ENCODE data around the gene GAS7.

The GAS7 gene

DNA sequence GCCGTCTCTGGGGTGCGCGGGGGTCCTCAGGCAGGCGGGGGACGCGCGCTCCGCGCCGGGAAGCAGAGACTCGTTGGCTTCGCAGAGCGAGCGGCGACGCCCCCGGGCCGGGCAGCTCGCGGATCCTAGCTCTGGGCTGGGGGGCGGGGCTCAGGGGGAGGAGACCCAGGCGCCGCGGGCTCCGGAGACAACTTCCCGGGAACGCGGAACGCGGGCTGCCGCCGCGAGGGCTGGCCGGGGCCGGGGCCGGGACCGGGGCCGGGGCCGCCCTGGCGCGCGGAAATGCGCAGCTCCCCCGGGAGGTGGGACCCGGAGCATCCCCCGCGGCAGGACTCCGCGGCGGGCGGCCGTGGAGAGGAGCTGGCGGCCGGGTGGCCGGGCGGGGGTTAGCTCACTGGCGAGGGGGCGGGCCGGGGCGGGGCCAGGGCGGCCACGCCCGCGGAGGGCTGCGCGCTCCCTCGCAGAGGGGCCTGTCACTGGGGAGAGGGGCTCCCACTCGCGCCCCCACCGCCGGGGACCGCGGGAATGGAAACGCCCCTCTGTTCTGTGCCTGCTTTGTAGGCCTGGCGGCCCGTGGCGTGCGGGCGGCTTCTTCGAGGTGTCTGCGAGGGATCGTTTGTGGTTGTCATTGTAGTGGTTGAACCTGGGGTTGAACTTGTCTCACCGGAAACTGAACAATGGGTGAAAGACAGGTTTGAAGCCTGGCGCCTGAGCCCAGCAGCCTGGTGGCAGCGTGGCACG is at the start of gene GAS7:
GAS7 (minus strand) TSS at position 98 of the 741 bp plus-strand sequence.
- peak; percentile 45 for DNase-seq (ENCODE audit: low read depth)

DNA sequence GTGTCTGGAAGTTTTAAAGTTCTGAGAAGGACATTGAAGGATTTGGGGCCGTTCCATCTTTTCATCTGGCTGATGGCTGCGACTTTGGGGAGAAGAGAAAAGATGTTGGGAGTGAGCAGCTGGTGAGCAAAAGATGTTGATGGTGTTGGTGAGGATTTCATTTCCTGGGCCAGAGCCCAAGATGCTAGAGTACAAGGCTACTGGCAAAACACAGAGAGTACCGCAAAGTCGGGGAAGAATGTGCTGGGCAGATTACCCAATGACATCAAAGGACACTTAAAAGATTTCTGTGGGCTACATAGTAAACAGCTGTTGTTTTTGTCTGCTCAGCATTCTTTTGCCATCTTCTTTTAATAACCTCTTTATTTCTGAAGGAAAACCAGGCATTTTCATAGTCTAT is 49.4 kb upstream of the GAS7 start:
- no peak for DNase-seq (ENCODE audit: low read depth)

DNA sequence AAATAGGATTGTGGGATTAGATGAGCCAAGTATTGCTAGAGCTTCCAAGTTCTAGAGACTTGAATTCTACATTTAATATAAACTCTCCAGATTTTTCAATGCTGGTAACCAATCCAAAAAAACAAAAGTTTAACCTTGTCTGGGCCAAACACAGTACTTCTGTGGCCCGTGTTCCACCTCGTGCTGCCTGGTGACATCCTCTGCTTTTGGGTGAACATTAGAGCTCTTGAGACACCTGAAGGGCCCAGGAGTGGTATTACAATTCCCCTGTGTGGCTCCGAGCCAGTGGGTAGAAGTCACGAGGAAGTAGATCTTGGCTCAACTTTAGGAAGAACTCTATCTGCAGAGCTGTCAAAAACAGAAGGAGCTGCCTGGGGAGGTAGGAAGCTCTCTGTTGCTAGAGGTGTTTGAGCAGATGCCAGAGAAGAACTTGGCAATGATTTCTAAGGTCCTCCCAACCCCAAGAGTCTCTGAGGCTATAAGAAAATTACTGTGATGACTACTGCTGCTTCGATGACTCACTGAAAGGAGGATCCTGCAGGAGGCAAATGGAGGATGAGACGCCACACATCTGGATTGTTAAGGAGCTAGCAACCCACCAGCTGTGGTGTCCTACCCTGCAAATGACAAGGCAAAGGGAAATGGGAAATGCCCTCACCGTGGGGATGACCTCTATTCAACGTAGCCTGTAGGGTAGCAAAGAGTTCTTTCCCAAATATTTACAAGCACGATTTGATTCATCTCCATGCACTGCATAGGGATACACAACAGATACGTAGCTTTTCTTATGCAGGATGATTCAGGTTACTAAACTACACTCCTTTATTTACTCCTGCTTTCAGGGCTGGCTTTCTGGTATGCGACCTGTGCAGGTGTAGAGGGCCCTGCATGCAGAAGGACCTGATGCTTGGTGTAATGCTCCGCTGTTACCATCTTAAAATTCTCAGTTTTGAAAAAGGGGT is 45.8 kb upstream of the GAS7 start:
- no peak for DNase-seq (ENCODE audit: low read depth)

DNA sequence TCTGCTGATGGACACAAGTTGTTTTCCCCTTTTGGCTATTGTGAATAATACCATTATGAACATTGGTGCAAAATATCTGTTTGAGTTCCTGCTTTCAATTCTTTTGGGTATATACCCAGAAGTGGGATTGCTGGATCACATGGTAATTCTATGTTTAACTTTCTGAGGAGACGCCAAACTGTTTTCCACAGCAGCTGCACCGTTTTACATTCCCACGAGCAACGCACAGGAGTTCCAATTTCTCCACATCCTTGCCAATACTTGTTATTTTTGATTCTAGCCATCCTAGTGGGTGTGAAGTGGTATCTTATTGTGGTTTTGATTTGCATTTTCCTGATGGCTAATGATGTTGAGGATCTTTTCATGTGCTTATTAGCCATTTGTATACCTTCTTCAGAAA is 43.4 kb upstream of the GAS7 start:
- no peak for DNase-seq (ENCODE audit: low read depth)

DNA sequence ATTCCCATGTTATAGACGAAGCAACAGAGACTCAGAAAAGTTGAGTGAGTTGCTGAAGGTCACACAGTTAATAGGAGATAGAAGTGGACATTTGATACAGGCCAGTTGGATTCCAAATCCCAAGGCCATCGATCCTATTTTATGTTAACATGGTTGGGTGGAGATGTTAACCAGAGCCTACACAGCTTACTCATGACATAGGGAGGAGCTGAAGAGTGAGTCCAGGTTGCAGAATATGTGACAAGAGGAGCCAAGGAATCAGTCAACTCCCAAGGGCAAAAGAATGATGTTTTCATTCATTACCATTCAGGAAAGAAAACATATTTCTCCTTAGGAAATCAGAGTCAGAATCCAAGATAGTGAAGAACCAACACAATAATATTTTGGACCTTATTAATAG is 40.3 kb upstream of the GAS7 start:
- no peak for DNase-seq (ENCODE audit: low read depth)

DNA sequence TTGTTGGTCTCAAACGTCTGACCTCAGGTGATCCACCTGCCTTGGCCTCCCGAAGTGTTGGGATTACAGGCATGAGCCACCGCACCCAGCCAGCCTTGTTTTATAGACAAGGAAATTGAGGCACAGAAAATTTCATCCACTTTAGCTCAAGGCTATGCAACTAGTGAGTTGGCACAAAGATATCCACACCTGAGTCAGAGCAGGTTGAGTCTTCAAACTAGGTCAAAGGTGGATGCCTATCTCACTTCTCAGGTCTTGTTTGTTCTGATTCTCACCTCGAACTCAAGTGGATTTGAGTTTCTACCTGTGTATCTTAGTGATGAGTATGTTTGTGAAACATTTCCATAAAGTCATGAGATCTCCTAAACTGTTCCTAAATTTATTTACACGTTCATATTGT is 35.6 kb upstream of the GAS7 start:
- no peak for DNase-seq (ENCODE audit: low read depth)

DNA sequence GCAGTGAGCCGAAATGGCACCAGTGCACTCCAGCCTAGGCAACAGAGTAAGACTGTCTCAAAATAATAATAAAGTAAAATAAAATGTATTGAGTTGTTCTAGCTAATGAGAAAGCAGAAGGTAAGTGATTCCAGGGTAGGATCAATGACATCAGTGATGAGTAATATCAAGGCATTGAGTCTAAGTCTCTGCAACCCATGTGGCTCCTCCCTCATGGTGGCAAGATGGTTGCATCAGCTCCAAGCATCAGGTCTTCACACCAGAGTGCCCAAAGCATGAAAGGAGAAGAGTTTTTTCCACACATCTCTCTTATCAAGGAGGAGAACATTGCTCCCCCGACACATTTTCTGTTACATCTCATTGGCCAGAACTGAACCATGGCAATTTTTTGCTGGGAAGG is 34.8 kb upstream of the GAS7 start:
- DNase-seq (ENCODE audit: low read depth) = no peak

DNA sequence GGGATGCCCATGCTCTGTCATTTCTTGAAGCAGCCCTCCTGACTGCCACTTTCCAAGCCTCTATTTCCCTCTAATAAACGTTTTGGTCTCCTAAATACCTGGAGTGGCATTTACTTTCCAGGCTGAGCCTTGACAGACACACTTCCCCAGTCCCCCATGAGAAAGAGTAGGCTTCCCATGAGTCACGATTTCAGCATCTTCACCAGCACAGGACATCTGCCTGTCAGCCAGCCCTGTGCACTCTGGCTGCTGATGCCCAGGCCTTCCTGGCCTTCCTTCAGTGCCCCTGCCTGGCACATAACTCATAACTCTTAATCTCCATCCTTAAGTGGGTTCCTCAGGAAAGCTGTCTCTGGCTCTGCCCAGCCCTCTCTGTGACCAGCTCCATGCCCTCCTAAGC is 30.8 kb upstream of the GAS7 start:
- no peak for DNase-seq (ENCODE audit: low read depth)

DNA sequence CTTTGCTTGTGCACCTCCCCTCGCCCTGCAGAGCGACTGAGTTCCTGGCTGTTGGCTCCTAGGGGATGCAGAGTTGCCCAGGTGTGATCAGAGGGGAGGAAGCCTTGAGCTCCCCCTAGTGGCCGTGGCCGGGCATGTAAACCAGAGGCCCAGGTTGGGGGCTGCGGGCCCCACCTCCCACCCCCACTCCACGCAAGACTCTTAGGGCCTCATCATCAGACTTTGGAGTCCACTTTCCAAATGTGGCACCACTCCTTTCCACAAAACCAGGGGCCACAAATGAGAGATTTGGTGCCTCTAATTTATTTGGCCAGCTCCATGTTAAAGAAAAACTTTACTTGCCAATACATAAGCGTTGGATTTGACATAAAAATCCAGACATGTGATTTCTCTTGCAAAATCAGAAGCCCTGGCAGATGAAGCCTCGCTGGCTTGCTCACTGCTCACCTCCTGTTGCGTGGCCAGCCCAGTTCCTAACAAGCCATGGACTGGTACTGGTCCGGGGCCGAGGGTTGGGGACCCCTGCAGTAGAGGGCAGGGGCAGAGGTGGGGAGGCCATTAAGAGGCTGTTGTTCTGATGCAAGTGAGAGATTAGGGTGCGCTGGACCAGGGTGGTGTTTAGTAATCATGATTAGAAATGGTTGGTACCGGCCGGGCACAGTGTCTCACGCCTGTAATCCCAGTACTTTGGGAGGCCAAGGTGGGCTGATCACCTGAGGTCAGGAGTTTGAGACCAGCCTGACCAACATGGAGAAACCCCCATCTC is 28.7 kb upstream of the GAS7 start:
- DNase-seq (ENCODE audit: low read depth) = peak; percentile 29

DNA sequence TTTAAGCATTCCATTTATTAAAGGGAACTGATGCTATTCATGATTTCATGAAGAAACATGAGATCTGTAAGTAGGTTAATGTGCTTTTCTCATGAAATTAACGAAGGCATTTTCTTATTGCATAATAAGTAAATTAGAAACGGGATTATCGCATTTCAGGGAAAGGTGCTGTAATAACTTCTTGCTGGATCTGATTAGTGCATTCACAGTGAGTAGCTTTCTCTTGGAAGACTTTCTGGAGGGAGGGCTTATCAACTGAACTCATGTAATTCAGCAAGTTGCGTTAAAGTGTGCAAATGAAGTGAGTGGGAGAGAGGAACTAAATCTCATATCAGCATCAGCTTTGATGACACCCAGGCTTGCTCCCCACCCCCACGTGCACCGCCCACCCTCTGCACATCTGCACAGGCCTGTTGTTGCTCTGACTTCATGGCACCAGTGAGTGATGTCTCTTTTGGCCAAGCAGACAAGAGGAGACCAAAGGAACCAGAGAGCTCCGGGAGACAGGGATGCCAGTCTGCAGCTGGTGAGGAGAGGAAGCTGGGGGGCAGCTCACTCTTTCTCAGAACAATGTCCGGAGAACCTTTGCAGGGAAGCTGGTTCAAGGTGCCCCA is 26.3 kb upstream of the GAS7 start:
- no peak for DNase-seq (ENCODE audit: low read depth)

DNA sequence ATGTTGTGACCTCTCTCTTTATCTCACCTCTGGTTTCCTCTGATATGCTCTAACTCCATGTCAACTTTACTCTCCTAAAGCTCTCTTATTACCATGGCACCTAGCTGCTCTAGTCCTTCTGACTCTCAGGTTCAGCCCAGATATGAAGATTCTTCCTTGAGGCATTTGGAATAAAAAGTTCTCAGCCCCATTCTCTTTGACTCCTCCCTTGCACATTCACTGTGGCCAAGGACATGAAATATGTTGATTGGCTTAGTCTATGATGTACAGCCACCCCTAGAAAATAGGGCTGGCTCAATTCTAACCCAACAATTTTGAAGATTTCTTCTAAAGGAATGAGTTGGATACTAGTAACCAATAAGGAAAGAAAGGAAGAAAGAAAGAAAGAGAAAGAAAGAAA is 20.8 kb upstream of the GAS7 start:
- DNase-seq (ENCODE audit: low read depth) = no peak

DNA sequence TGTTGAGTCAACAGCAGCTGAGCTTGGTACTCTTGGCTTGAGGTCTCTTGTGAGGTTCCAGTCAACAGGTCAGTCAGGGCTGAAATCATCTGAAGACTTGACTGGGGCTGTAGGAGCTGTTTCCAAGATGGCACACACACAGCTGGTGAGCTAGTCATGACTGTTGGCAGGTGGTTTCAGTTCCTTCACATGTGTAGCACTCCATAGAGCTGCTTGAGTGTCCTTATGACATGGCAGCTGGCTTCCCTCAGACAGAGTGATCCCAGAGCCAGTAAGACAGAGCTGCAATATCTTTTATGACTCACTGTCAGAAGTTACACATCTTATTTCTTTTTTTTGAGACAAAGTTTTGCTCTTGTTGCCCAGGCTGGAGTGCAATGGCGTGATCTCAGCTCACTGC is 19.5 kb upstream of the GAS7 start:
- DNase-seq (ENCODE audit: low read depth) = no peak

DNA sequence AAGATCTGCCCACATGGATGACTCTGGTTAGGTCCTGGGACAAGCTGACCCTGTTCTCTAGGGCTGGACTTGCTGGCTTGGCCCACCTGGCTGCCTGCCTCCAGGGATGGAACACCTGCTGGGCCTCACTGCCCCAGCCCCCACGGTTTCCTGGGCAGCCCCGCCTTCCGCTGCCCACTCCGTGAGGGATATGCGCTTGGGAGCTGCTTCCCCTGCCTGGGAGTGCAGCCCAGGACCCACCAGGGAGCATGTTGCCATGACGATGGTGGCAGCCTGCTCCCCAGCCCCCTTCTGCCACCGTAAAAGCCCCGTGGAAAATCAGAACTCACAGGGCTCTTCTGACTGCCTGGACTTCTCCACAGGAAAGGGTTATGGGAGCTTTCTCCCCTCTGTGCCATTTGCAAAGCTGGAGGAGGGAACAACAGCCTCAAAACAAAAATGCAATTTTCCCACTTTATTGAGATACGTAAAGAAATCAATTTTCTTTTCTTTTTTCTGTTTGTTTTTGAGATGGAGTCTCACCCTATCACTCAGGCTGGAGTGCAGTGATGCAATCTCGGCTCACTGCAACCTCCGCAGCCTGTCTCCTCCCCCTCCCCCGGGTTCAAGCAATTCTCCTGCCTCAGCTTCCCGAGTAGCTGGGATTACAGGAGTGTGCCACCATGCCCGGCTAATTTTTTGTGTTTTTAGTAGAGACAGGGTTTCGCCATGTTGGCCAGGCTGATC is 18.0 kb upstream of the GAS7 start:
- DNase-seq (ENCODE audit: low read depth) = no peak

DNA sequence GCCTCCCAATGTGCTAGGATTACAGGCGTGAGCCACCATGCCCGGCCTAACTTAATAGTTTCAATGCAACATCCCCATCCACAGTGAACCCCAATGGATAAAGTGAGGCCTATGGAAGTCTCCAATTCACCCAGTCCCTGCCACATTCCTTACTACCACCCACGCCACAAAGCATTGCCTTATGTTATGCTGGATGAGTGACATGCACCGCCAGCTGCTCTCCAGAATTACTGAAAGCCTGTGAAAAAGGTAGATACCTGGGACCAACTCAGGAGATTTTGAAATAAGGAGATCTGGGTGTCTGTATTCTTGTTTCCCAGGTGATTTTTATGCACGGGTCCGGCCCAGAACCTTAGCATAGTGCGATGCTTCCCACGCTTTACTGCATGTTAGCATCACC is 16.9 kb upstream of the GAS7 start:
- no peak for DNase-seq (ENCODE audit: low read depth)

DNA sequence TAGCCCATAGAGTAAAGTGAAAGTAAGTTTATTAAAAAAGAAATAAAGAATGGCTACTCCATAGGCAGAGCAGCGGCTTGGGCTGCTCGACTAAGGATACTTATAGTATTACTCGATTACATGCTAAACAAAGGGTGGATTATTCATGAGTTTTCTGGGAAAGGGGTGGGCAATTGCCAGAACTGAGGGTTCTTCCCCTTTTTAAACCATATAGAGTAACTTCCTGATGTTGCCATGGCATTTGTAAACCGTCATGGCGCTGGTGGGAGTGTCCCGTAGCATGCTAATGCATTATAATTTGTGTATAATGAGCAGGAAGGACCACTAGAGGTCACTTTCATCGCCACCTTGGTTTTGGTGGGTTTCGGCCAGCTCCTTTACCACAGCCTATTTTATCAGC is 13.3 kb upstream of the GAS7 start:
- no peak for DNase-seq (ENCODE audit: low read depth)

DNA sequence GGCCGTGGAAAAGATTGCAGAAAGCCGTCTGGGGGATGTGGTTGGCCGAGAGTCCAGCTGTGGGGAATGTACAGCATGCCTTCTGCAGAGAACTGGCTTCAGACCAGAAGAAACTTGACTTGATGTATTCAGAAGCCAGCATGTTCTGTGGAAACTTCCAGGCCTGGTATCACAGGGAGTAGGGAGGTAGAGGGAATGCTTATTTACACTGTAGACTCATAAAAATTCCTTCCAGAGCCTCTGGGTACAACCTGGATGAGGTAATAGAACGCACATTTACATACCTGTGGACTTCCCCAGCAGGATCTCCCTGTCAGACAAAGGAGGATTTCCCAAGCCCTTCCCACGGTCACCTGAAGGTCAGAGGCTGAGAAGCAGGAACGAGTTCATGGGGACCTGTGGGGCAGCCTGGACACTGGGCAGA is 11.8 kb upstream of the GAS7 start:
- DNase-seq (ENCODE audit: low read depth) = no peak

DNA sequence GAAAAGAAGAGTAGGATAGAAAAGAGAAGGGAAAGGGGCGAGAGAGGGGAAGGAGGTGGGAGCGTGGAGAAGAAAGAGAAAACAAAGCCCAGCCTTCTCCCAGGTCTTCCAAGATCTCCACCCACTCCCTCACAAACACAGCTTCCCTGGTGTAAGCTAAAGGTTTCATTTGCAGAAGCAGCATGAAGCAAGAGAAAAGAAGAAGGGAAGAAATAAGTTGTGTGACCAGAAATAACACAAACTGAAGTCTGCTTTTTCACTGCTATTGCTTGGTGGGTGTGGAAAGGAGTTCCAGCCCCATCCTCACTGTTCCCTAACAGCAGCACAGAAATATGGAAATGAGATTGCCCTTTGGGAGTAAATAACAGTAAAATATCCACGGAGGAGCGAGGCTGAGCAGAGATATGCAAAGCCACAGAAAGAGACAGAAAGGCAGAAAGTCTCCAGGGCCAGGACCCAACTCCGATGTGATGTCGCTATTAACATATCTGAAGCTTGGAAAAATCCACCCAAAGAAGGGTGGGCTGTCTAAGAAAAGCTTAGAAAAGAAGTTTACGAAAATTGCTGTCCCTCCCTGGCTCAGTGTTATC is 10.3 kb upstream of the GAS7 start:
- DNase-seq (ENCODE audit: low read depth) = no peak

DNA sequence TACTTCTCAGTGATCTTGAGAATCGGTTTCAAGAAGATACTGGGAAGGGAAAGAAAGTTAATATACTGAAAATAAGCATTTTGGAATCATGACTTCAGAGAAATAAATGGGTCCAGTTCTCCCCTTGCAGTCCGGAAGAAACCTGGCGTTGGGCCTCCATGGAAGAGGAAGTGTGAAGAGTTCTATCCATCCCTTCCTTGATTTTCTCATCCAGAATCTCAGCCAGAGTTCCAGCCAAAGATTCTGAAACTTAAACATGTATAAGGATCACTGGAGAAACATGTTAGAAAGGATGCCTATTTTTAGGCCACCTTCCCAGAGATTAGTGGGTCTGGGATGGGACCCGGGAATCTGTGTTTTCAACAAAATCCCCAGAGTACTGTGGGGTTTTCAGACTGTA is 8.7 kb upstream of the GAS7 start:
- no peak for DNase-seq (ENCODE audit: low read depth)

DNA sequence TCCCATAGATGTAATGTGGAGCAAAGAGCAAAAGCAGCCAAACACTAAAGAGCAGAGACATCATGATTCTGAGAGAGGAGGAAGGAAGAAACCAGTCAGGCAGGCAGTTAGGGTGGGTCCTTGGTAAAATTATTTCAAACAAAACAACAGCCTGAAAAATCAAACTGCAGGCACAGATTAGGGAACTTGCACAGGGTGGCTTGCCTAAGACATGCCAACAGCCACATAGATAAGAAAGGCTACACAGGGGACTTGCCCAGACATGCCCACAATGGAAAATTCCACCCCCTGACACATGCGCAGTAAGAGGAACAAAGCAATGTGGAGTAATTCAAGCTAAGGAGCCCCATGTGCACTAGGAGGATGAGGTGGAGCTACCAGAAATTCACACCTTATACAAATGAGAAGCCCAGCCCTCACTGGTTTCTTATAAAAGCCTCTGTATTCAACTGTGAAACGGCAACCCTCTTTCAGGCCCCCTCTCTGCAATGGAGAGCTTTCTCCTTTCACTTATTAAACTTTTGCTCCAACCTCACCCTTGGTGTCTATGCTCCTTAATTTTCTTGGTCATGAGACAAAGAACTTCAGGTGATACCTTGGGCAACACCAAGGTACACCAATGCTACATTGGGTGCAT is 7.3 kb upstream of the GAS7 start:
- no peak for DNase-seq (ENCODE audit: low read depth)

DNA sequence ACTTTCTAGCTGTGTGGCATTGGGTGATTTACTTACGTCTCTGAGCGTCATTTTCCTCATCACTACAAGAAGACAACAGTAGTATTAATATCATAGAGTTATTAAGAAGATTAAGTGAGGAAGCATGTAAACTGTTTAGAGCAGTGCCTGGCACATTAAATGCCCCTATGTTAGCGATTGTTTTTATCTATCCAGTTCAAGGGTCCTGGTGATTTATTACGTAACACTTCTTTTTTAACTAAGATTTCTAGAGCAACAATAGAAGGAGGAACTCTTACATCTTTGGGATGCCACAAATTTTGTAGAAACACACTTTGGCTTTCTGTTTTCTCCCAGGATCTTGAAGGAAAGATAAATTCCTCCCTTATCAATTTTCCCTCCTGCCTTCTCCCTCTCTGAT is 3.3 kb upstream of the GAS7 start:
- DNase-seq (ENCODE audit: low read depth) = no peak

DNA sequence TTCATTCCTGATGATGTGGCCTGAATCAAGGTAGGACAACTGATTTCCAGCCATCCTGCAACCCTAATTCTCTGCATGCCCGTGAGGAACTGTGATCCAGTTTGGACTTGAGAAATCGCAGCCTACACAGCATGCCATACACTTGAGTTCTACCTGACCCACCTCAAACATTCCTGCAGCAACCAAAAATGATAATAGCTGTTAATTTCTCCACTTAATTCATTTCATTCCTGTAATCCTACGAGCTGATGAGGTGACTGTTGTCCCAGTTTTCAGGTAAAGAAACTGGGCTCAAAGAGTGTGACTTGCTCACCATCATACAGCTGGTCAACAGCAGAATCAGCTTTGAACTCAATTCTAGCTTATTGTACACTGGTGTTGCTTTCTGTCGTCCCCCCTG is 2.2 kb upstream of the GAS7 start:
- no peak for DNase-seq (ENCODE audit: low read depth)
